ENCODE measurements around the gene SMIM10L2A. TPM values are rescaled to one million over a fixed set of nuclear protein-coding genes. Genes with fewer than 3 reads are reported as not detected.

Gene SMIM10L2A
- total and polyA plus RNA-seq, 9 donors = 1.8 to 7.1 (median 4.0) TPM

DNA sequence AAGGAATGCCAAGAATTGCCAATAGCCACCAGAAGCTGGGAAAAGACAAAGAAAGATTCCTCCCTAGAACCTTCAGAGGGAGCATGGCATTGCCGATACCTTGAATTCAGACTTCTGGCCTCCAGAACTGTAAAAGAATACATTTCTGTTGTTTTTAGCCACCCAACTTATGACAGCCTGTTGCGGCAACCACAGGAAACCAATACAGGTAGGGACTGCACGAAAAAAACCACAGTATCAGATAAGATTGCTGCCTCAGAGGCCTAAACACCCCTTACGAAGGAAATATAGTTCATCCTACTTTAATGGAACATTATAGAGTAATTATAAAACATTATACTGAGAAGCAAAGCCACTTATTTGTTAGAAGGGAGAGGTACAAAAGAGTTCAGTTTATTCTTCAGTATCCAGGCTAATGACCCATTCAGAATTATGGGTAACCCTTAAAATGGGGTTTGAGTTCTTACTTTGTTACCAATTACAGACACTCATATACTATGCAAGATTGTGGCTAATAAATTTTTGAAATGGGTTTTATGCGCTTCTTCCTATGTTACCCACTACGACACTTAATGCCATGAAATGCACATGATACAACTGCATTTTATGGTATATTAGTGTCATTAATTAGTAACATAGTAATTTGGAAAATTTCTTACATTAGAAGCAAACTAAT lies 37.4 kb upstream of the SMIM10L2A start:
- TF ChIP-seq, protein P1, sequence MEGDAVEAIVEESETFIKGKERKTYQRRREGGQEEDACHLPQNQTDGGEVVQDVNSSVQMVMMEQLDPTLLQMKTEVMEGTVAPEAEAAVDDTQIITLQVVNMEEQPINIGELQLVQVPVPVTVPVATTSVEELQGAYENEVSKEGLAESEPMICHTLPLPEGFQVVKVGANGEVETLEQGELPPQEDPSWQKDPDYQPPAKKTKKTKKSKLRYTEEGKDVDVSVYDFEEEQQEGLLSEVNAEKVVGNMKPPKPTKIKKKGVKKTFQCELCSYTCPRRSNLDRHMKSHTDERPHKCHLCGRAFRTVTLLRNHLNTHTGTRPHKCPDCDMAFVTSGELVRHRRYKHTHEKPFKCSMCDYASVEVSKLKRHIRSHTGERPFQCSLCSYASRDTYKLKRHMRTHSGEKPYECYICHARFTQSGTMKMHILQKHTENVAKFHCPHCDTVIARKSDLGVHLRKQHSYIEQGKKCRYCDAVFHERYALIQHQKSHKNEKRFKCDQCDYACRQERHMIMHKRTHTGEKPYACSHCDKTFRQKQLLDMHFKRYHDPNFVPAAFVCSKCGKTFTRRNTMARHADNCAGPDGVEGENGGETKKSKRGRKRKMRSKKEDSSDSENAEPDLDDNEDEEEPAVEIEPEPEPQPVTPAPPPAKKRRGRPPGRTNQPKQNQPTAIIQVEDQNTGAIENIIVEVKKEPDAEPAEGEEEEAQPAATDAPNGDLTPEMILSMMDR (IDR thresholded peaks at IDR 0.05) = no peak
- no peak for TF ChIP-seq EP300 (IDR thresholded peaks at IDR 0.05)
- TF ChIP-seq POLR2A (IDR thresholded peaks at IDR 0.05) = no peak
- Histone ChIP-seq H3K27me3 (no peaks in the 10 kb centered on the region), H3K4me1 (ENCODE audit: insufficient read depth) (no peaks in the 10 kb centered on the region), H3K27ac (no peak overlapping the region), H3K36me3 (no peaks in the 10 kb centered on the region), H3K4me3 (no peak overlapping the region), H3K9me3 (no peaks in the 10 kb centered on the region)
- intact Hi-C loops (cut with DNase I) = no loop called here
- WGBS, 3 donors = 75 to 81% (median 79%) methylated on average over 6 of the region's 6 CpGs
- no peak for DNase-seq

DNA sequence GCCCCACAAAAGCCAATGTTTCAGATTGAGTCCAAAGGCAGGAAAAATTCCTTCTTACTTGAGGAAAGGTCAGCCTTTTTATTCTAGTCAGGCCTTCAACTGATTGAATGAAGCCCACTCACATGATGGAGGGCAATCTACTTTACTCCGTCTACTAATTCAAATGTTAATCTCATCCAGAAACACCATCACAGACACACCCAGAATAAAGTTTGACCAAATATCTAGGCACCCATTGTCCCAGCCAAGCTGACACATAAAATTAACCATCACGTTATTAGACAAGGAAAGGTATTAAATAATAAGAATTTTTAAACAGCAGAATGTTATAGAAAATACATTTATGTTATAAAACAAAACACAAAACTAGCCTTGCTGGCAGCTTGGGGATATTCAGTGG lies 32.9 kb upstream of the SMIM10L2A start:
- no peak overlapping the region for H3K27ac ChIP-seq
- H3K4me1 ChIP-seq (ENCODE audit: insufficient read depth) = no peaks in the 10 kb centered on the region
- H3K36me3 ChIP-seq = no peaks in the 10 kb centered on the region
- no peak for DNase-seq
- 26 to 49% (median 33%) methylated on average over 2 of the region's 2 CpGs for WGBS, 3 donors
- H3K4me3 ChIP-seq = no peak overlapping the region
- intact Hi-C loops (cut with DNase I) = no loop called here
- TF ChIP-seq EP300 (IDR thresholded peaks at IDR 0.05) (no peak), POLR2A (IDR thresholded peaks at IDR 0.05) (no peak)
- TF ChIP-seq, protein P1 (IDR thresholded peaks at IDR 0.05) = no peak
- H3K9me3 ChIP-seq = no peaks in the 10 kb centered on the region
- no peaks in the 10 kb centered on the region for H3K27me3 ChIP-seq

DNA sequence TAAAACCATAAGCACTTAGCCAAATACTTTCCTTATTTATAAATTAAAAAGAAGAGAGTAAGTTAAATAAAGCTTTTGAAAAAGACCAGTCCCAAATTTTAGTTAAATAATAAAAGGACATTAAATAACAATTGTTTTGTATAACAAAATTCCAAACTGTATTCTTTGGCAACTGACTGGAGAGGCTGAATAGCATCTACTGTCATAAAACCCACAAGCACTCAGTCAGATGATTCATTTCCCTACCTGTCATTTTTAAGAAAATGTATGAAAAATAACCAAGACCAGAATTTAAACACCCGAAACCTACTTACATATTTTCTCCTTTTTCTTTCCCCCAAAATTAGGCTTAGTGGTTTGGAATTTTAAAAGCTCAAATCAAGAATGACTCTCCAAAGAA lies 32.5 kb upstream of the SMIM10L2A start:
- no peaks in the 10 kb centered on the region for H3K36me3 ChIP-seq
- intact Hi-C loops (cut with DNase I) = no loop called here
- H3K9me3 ChIP-seq = no peaks in the 10 kb centered on the region
- no peak for DNase-seq
- WGBS, 3 donors = 38 to 63% (median 53%) methylated on average over 1 of the region's 1 CpG
- no peak overlapping the region for H3K27ac ChIP-seq
- H3K4me1 ChIP-seq (ENCODE audit: insufficient read depth) = no peaks in the 10 kb centered on the region
- H3K27me3 ChIP-seq = no peaks in the 10 kb centered on the region
- TF ChIP-seq POLR2A (IDR thresholded peaks at IDR 0.05) = no peak
- TF ChIP-seq, protein P1 (IDR thresholded peaks at IDR 0.05) = no peak
- TF ChIP-seq EP300 (IDR thresholded peaks at IDR 0.05) = no peak
- H3K4me3 ChIP-seq = no peak overlapping the region

DNA sequence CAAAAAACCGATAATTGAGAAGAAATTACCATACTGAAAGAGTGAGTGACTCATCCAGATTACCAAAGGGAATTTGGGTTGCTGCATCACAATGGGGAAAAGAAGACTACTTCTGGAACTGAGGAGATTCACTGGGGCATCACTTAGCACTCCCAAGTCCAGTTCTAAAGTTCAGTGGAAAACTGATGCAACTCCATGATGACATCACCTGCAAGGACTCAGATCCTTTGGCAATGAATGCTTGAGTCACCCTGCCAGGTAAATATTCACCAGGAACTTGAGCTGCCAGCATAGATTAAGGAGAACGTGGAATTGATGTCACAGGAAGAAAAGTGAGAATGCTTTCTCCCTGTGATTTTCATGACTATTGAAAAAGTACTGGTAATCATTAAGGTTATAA lies 32.0 kb upstream of the SMIM10L2A start:
- intact Hi-C loops (cut with DNase I) = no loop called here
- no peaks in the 10 kb centered on the region for H3K27me3 ChIP-seq
- TF ChIP-seq POLR2A (IDR thresholded peaks at IDR 0.05) (no peak), EP300 (IDR thresholded peaks at IDR 0.05) (no peak)
- TF ChIP-seq, protein P1 (IDR thresholded peaks at IDR 0.05) = no peak

More for the DNA sequence above, 32.0 kb upstream of the SMIM10L2A start:
- Histone ChIP-seq H3K4me3 (no peak overlapping the region), H3K9me3 (no peaks in the 10 kb centered on the region), H3K4me1 (ENCODE audit: insufficient read depth) (no peaks in the 10 kb centered on the region), H3K36me3 (no peaks in the 10 kb centered on the region), H3K27ac (no peak overlapping the region)
- WGBS, 3 donors = 29 to 42% (median 37%) methylated on average over 2 of the region's 2 CpGs
- DNase-seq = no peak

Data from ovary (tissue), 9 donors.